CD4-positive, alpha-beta T cell (primary cell): ENCODE results near the gene SLCO6A1. TPM values are rescaled to one million over a fixed set of nuclear protein-coding genes. Genes with fewer than 3 reads are reported as not detected.

ENCODE experiments used
- ATAC-seq: fragments of 200-7000 bp; cut with Tn5 transposase; one replicate; pipeline ENCODE4 v1.10.0; 2022; ENCODE audit warnings: mild to moderate bottlenecking; ENCODE audit not compliant: poor library complexity
- CTCF ChIA-PET: fragments of 350-600 bp; sonication (Branson Sonifier 250); formaldehyde crosslinking; loops from one replicate; lab custom pipeline; 2021; ENCODE audit warnings: antibody characterized with exemption, inconsistent platforms; lab: Charles Lee
- POLR2A ChIA-PET: fragments of 350-600 bp; sonication (Branson Sonifier 250); formaldehyde crosslinking; loops from one replicate; lab custom pipeline; 2021; ENCODE audit warnings: antibody characterized with exemption, inconsistent platforms; lab: Charles Lee
- DNase-seq, 14 experiments: peaks; one replicate each; pipeline ENCODE4 v3.0.0-alpha.2; 2013 to 2020; ENCODE audit warnings: mixed read lengths in 2 of 14
- H3K27ac ChIP-seq, 2 donors: one replicate each; pipeline versions ENCODE4 v1.5.1 to v1.7.0; 2013; ENCODE audit warnings: low read length in 2 of 2, low read depth in 1 of 2, mild to moderate bottlenecking in 1 of 2
- H3K27me3 ChIP-seq, 2 experiments: 1 replicate in 1 of 2; 2 replicates in 1 of 2; pipeline versions ENCODE4 v1.6.1 to v1.7.0; 2013; ENCODE audit warnings: low read length in 2 of 2, control low read depth in 1 of 2, mild to moderate bottlenecking in 1 of 2, moderate library complexity in 1 of 2; ENCODE audit not compliant: insufficient read depth in 2 of 2, control insufficient read depth in 1 of 2
- H3K36me3 ChIP-seq: one replicate; pipeline ENCODE4 v1.6.1; 2013; ENCODE audit warnings: low read length, control low read depth; ENCODE audit not compliant: insufficient read depth
- H3K4me1 ChIP-seq: one replicate; pipeline ENCODE4 v1.6.1; 2013; ENCODE audit warnings: low read length, control low read depth; ENCODE audit not compliant: insufficient read depth
- H3K4me3 ChIP-seq: one replicate; pipeline ENCODE4 v1.5.1; 2013; ENCODE audit warnings: mild to moderate bottlenecking, low read length, moderate library complexity
- H3K9me3 ChIP-seq, 2 experiments: 1 replicate in 1 of 2; 2 replicates in 1 of 2; pipeline versions ENCODE4 v1.6.1 to v1.7.0; 2013; ENCODE audit warnings: low read length in 2 of 2, mild to moderate bottlenecking in 2 of 2, control low read depth in 1 of 2, moderate library complexity in 1 of 2; ENCODE audit not compliant: control insufficient read depth in 1 of 2, insufficient read depth in 1 of 2
- H3K27ac Mint-ChIP-seq: one replicate; pipeline ENCODE4 v1.8.0; 2020; ENCODE audit warnings: mixed read lengths
- H3K27me3 Mint-ChIP-seq: one replicate; pipeline ENCODE4 v1.8.0; 2021; ENCODE audit warnings: mixed read lengths
- H3K36me3 Mint-ChIP-seq: one replicate; pipeline ENCODE4 v1.8.0; 2021; ENCODE audit warnings: low read depth, mixed read lengths
- H3K4me1 Mint-ChIP-seq: one replicate; pipeline ENCODE4 v1.8.0; 2021; ENCODE audit warnings: low read depth, mixed read lengths
- H3K4me3 Mint-ChIP-seq: one replicate; pipeline ENCODE4 v1.8.0; 2020; ENCODE audit warnings: mild to moderate bottlenecking, mixed read lengths
- H3K9me3 Mint-ChIP-seq: one replicate; pipeline ENCODE4 v1.8.0; 2020; ENCODE audit warnings: mixed read lengths
- CTCF ChIP-seq: fragments of 200-600 bp; IDR thresholded peaks from one replicate; pipeline ENCODE4 v1.8.0; 2022; ENCODE audit warnings: antibody characterized with exemption, mild to moderate bottlenecking
- intact Hi-C, 2 experiments: fragments of 100-400 bp; cut with DNase I in 1 of 2; cut with micrococcal nuclease in 1 of 2; formaldehyde crosslinking; loops; one replicate each; pipeline versions ENCODE4 v1.15.1 to v1.9.0; 2023 to 2025; cut with DNase I, micrococcal nuclease
- total RNA-seq, 174 experiments: library from RNA in 2 of 174; stranded (reverse) in 2 of 174; gene quantifications; one replicate each; pipeline ENCODE4 v1.2.3 and lab custom pipeline; 2021 to 2026

Gene SLCO6A1
- total RNA-seq, 2 experiments from 2014 or later: not detected

GRCh38 chr5:102324714-102325113 lies 174.1 kb downstream of the SLCO6A1 start:
- CTCF ChIA-PET: no interaction called here
- Histone ChIP-seq H3K27me3 (no peaks in the 10 kb centered on the region), H3K36me3 (no peaks in the 10 kb centered on the region), H3K4me3 (no peak overlapping the region), H3K9me3 (no peaks in the 10 kb centered on the region), H3K4me1 (no peaks in the 10 kb centered on the region), H3K27ac (no peak overlapping the region)
- ATAC-seq: no peak
- H3K27ac Mint-ChIP-seq: no peak overlapping the region
- DNase-seq: no peak
- POLR2A ChIA-PET: no interaction called here
- TF ChIP-seq CTCF: no peak
- H3K36me3 Mint-ChIP-seq: no peaks in the 10 kb centered on the region
- intact Hi-C loops: no loop called here
- H3K4me3 Mint-ChIP-seq: no peak overlapping the region
- no peaks in the 10 kb centered on the region for H3K9me3 Mint-ChIP-seq
- H3K4me1 Mint-ChIP-seq: no peaks in the 10 kb centered on the region
- no peaks in the 10 kb centered on the region for H3K27me3 Mint-ChIP-seq

Other genes with a start within 250 kb of the SLCO6A1 start
- gene SLCO4C1, start 202.7 kb downstream of the SLCO6A1 start, total RNA-seq: under 1 TPM; 0.06 to 0.11 TPM